ENCODE measurements around the gene CSNK1A1L. TPM values are rescaled to one million over a fixed set of nuclear protein-coding genes. Genes with fewer than 3 reads are reported as not detected.

The CSNK1A1L gene
- total and polyA plus RNA-seq, 10 of the 15 experiments (the other 5 are each of a cell fraction or from before 2014, with no cell fraction given): not detected

GRCh38 chr13:37138169-37138568 is 32.7 kb upstream of the CSNK1A1L start (continued):
- TF ChIP-seq ELK1 (IDR thresholded peaks at IDR 0.05; ENCODE audit: low read depth, low read length) (no peak), NRF1 (conservative IDR thresholded peaks at IDR 0.05; ENCODE audit: low read depth, low read length) (no peak), ZNF207 (IDR thresholded peaks at IDR 0.05; ENCODE audit: borderline replicate concordance) (no peak), ZZZ3 (IDR thresholded peaks at IDR 0.05; ENCODE audit: control insufficient read depth, insufficient read length, low read depth) (no peak)
- TF ChIP-seq, protein P1, sequence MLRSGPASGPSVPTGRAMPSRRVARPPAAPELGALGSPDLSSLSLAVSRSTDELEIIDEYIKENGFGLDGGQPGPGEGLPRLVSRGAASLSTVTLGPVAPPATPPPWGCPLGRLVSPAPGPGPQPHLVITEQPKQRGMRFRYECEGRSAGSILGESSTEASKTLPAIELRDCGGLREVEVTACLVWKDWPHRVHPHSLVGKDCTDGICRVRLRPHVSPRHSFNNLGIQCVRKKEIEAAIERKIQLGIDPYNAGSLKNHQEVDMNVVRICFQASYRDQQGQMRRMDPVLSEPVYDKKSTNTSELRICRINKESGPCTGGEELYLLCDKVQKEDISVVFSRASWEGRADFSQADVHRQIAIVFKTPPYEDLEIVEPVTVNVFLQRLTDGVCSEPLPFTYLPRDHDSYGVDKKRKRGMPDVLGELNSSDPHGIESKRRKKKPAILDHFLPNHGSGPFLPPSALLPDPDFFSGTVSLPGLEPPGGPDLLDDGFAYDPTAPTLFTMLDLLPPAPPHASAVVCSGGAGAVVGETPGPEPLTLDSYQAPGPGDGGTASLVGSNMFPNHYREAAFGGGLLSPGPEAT (IDR thresholded peaks at IDR 0.05; ENCODE audit: low read depth): no peak

DNA sequence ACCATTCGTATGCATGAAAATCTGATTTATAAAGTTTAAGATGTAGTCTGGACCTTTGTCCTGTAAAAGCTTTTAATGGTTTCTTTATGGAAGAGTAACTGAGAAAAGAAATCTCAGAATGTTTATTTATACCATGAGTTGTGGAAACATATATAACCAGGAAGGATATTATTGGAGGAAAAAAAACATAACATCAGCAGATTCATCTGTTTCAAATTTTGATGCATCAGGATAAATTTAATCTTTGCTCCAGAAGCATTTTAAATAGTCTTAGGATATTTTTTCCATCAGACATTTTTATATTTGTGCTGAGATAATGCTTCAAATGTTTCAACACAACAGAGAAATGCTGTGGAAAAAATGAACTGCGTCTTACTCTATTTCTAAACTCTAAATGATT is 31.2 kb upstream of the CSNK1A1L start:
- SMC1A ChIA-PET (ENCODE audit: uncharacterized antibody, unreplicated experiment): no interaction called here
- Histone ChIP-seq H2AFZ (ENCODE audit: control insufficient read depth, low read depth, low read length) (no peak overlapping the region), H3K27ac (ENCODE audit: control insufficient read depth, insufficient read depth) (no peak overlapping the region), H3K4me3 (no peak overlapping the region), H3K27me3 (replicated peaks in 1 of 2; ENCODE audit: control insufficient read depth in 2 of 2, insufficient read depth in 2 of 2, low read length in 1 of 2) (no peaks in the 10 kb centered on the region), H3K9me3 (replicated peaks; ENCODE audit: control insufficient read depth, insufficient read depth, low read length) (no peaks in the 10 kb centered on the region), H3K79me2 (ENCODE audit: control insufficient read depth, insufficient read depth, low read length) (no peaks in the 10 kb centered on the region), H3K4me1 (ENCODE audit: control insufficient read depth, insufficient read depth, low read length) (no peaks in the 10 kb centered on the region), H3K36me3 (ENCODE audit: control insufficient read depth in 2 of 2, insufficient read depth in 2 of 2, low read length in 1 of 2) (no peaks in the 10 kb centered on the region), H3K4me2 (ENCODE audit: control insufficient read depth, insufficient read depth) (no peak overlapping the region), H3K9ac (ENCODE audit: control insufficient read depth, insufficient read depth, low read length) (no peak overlapping the region), H4K20me1 (ENCODE audit: control insufficient read depth, insufficient read depth) (no peaks in the 10 kb centered on the region)
- ATAC-seq (no peak), FAIRE-seq (no peak), DNase-seq (ENCODE audit: low read depth, low spot score) (no peak)
- CTCF ChIA-PET: no interaction called here
- 46% methylated on average over 2 of the region's 2 CpGs for WGBS (ENCODE audit: insufficient coverage, insufficient replicate concordance, low lambda C conversion rate, missing lambda C conversion rate)
- POLR2A ChIA-PET: no interaction called here
- intact Hi-C loops (cut with micrococcal nuclease; ENCODE audit: unreplicated experiment) (no loop called here), in situ Hi-C loops (cut with MboI) (no loop called here)
- RAD21 ChIA-PET (ENCODE audit: unreplicated experiment): no interaction called here
- BruUV-seq (replicated peaks): no TSS peak
- TF ChIP-seq IKZF1 (conservative IDR thresholded peaks at IDR 0.05): no peak
- no peak for TF ChIP-seq RCOR1 (conservative IDR thresholded peaks at IDR 0.05; ENCODE audit: low read depth, low read length)
